Endometrial microvascular endothelial cells (primary cell): ENCODE data around the gene SHISAL2A. TPM values are rescaled to one million over a fixed set of nuclear protein-coding genes. Genes with fewer than 3 reads are reported as not detected.

Experiments
- in situ Hi-C: cut with HindIII; loops from 2 replicates; pipeline ENCODE4 v1.10.0; 2017; ENCODE audit warnings: low sequenced_read_pairs, low pct_unique_long_range_greater_than_20kb; ENCODE audit errors: inconsistent ontology term
- total RNA-seq: library from RNA; depleted of rRNA; stranded (reverse); fragments of >200 nt; gene quantifications from one replicate; pipeline ENCODE4 v1.2.3, GENCODE V29; 2015; ENCODE audit errors: inconsistent ontology term

The SHISAL2A gene
- total RNA-seq, 1 donor from 2014 or later: not detected

GRCh38 chr1:52702886-52703787 is 70.2 kb downstream of the SHISAL2A start:
- in situ Hi-C loops: no loop called here

- in situ Hi-C loops: no loop called here
Observed at GRCh38 chr1:52706136-52706670, 73.2 kb downstream of the SHISAL2A start.

Other genes starting within 250 kb of the SHISAL2A start
- 14.8 TPM for gene ORC1, start 228.7 kb upstream of the SHISAL2A start, total RNA-seq
- 24.1 TPM for gene PRPF38A, start 228.6 kb upstream of the SHISAL2A start, total RNA-seq
- gene TUT4, start 80.1 kb upstream of the SHISAL2A start, total RNA-seq: 33.1 TPM
- 35.3 TPM for gene GPX7, start 30.8 kb upstream of the SHISAL2A start, total RNA-seq
- 19.4 TPM for gene COA7, start 65.2 kb downstream of the SHISAL2A start, total RNA-seq
- 39.9 TPM for gene ZYG11B, start 93.3 kb downstream of the SHISAL2A start, total RNA-seq
- gene ZYG11A, start 209.6 kb downstream of the SHISAL2A start, total RNA-seq: under 0.01 TPM